Measurements from ENCODE around the gene ZIM2. TPM values are rescaled to one million over a fixed set of nuclear protein-coding genes. Genes with fewer than 3 reads are reported as not detected.
A peak's percentile ranks its signal among the peaks of the same experiment; 100 is the strongest.

ZIM2 gene
- total RNA-seq = not detected in 2 replicates

DNA sequence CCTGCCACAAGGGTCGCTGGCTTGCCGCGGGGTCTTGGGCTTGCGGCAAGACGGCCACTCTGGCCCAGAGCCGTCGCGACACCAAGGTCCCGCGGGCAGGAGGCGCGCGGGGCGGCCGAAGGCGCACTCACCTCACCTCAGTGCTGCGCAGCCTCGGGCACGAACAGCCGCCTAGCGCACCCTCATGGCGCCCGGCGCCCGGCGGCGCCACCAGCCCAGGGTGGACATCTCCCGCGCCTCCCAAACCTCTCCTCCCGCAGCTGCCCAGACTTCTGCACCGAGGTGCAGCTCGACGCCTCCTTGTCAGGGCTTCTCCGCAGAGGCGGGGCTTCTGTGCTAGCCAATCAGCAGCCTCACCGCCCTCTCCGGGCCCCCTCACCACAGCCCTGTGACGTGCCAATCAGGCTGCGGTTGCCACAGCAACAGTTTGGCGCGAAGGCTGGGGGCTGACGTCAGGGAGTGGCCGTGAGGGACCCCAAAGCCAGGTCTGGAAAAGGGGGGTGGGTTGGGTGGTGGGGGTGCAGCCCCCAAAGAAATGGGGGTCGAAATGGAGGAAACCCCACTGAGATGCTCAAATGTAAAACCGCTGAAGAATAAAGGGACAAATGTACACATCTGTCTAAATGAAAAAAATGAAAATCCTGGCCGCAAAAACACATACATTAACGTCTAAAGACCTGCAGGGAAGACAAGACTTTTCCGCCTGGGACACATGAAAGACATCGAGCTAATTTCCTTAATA is at the start of gene ZIM2, which contains the start of gene PEG3:
ZIM2 (minus strand) TSS at position 276 of the 742 bp plus-strand sequence. CDS start 16,449 bp downstream, outside the sequence.
PEG3 (minus strand) TSS at position 276 of the 742 bp plus-strand sequence. CDS start 16,071 bp downstream, outside the sequence.
- peak; percentile 20 for DNase-seq (ENCODE audit: low read depth)
- no peak for TF ChIP-seq CTCF (IDR thresholded peaks at IDR 0.05; ENCODE audit: insufficient read depth, low read depth, low read length)
- H3K4me3 ChIP-seq (ENCODE audit: low read depth, low read length) = peak within 1 kb of the TSS; percentile 52

- no peak for DNase-seq (ENCODE audit: low read depth)
- TF ChIP-seq CTCF (IDR thresholded peaks at IDR 0.05; ENCODE audit: insufficient read depth, low read depth, low read length) = no peak
- no peak overlapping the region for H3K4me3 ChIP-seq (ENCODE audit: low read depth, low read length)
These were observed 44.9 kb upstream of the ZIM2 start for GRCh38 chr19:56885173-56885985.

GRCh38 chr19:56884441-56884840 is 43.9 kb upstream of the ZIM2 start:
- TF ChIP-seq CTCF (IDR thresholded peaks at IDR 0.05; ENCODE audit: insufficient read depth, low read depth, low read length) = no peak
- DNase-seq (ENCODE audit: low read depth) = no peak
- no peak overlapping the region for H3K4me3 ChIP-seq (ENCODE audit: low read depth, low read length)

DNA sequence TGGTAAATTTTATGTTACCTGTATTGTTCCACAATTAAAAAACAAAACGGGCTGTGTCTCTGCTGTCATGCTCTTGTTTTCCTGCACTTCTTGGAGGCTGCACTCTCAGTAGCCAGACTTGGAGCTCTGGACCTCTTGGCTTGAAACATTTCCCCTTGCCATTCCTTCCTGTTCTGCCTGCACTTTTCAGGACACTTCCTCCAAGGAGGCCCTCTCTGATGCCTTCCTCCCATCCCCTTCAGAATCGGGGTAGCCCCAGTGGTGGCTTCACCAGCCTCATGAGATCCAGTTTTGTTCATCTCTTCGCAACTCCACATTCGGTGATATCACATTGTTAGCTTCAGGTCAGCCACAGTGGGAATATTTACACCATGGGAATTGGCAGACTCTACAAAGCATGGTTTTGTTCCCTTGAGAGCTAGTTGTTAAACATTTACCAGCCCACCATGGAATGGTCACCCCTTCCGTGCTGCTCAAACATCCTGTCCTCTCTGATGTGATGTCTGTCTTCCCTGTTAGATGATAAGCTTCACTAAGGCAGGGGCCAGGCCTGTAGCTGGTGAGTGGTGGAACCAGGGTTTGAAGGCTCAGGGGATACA is 40.2 kb upstream of the ZIM2 start:
- no peak for DNase-seq (ENCODE audit: low read depth)
- TF ChIP-seq CTCF (IDR thresholded peaks at IDR 0.05; ENCODE audit: insufficient read depth, low read depth, low read length) = no peak
- no peak overlapping the region for H3K4me3 ChIP-seq (ENCODE audit: low read depth, low read length)

- no peak overlapping the region for H3K4me3 ChIP-seq (ENCODE audit: low read depth, low read length)
- TF ChIP-seq CTCF (IDR thresholded peaks at IDR 0.05; ENCODE audit: insufficient read depth, low read depth, low read length) = no peak
- no peak for DNase-seq (ENCODE audit: low read depth)
These were observed 36.7 kb upstream of the ZIM2 start for GRCh38 chr19:56877069-56877715.

- DNase-seq (ENCODE audit: low read depth) = no peak
- TF ChIP-seq CTCF (IDR thresholded peaks at IDR 0.05; ENCODE audit: insufficient read depth, low read depth, low read length) = no peak
- H3K4me3 ChIP-seq (ENCODE audit: low read depth, low read length) = no peak overlapping the region
These were observed 35.2 kb upstream of the ZIM2 start for GRCh38 chr19:56875717-56876116.

All from fibroblast of villous mesenchyme (primary cell).